Activated T-helper 2 cell treated with anti-CD3 and anti-CD28 coated beads, Interferon-gamma antibody, Interleukin-2, Interleukin-4, amounts not matched to agents 10 μg/mL and 5 μg/mL and 100 μg/mL, durations not matched to agents 14 hours and 24 hours and 36 hours (primary cell): ENCODE results near the gene BRD8. TPM values are rescaled to one million over a fixed set of nuclear protein-coding genes. Genes with fewer than 3 reads are reported as not detected.
A peak's percentile ranks its signal among the peaks of the same experiment; 100 is the strongest.
"Not testable (repeated sequence)": the region's sequence is repeated elsewhere in the genome, so short reads cannot be mapped to it uniquely, and the experiment has no call there.

ENCODE experiments used
- DNase-seq: peaks from one replicate; pipeline ENCODE4 v3.0.0; 2021; ENCODE audit warnings: low spot score
- H3K27ac Mint-ChIP-seq: one replicate; pipeline ENCODE4 v1.8.0; 2021; ENCODE audit warnings: mixed read lengths
- H3K27me3 Mint-ChIP-seq: one replicate; pipeline ENCODE4 v1.8.0; 2021; ENCODE audit warnings: low read depth, mixed read lengths
- H3K36me3 Mint-ChIP-seq: one replicate; pipeline ENCODE4 v1.8.0; 2021; ENCODE audit warnings: low read depth, mixed read lengths
- H3K4me1 Mint-ChIP-seq: one replicate; pipeline ENCODE4 v1.8.0; 2021; ENCODE audit warnings: low read depth, mixed read lengths
- H3K4me3 Mint-ChIP-seq: one replicate; pipeline ENCODE4 v1.8.0; 2021; ENCODE audit warnings: low read depth, mild to moderate bottlenecking, moderate library complexity, mixed read lengths
- H3K9me3 Mint-ChIP-seq: one replicate; pipeline ENCODE4 v1.8.0; 2021; ENCODE audit warnings: mixed read lengths
- intact Hi-C: fragments of 100-400 bp; cut with micrococcal nuclease; formaldehyde crosslinking; loops from one replicate; pipeline ENCODE4 v1.15.1; 2023
- total RNA-seq: library from RNA; stranded (reverse); gene quantifications from 2 replicates; pipeline ENCODE4 v1.2.3, GENCODE V29; 2022

Gene BRD8
- 45.4 and 48.4 TPM in 2 replicates for total RNA-seq

GRCh38 chr5:138178516-138179276 is at the start of gene BRD8, which contains the start of gene KIF20A:
BRD8 (minus strand) TSS chr5:138178630; CDS start chr5:138178614, 16 bp downstream.
KIF20A (plus strand) TSS chr5:138179112; CDS start chr5:138179681, 569 bp downstream.
- H3K4me3 Mint-ChIP-seq: no peak within 1 kb of the TSS
- peak within 1 kb of the TSS; percentile 17 for H3K27ac Mint-ChIP-seq
- H3K4me1 Mint-ChIP-seq: peaks cover 14% of the 10 kb centered on the region
- peak; percentile 89 for DNase-seq
- H3K27me3 Mint-ChIP-seq: no peaks in the 10 kb centered on the region
- H3K36me3 Mint-ChIP-seq: peaks cover 39% of the 10 kb centered on the region
- no peaks in the 10 kb centered on the region for H3K9me3 Mint-ChIP-seq
- intact Hi-C loops: loop anchor here (1.0 to 10.0 kb wide), 8 partner anchors 35 to 1384 kb away; partner anchors contain the start of genes CDC23, CDC25C, ETF1 and FAM13B

GRCh38 chr5:138226910-138227309 is 48.5 kb upstream of the BRD8 start:
- DNase-seq: no peak
- H3K36me3 Mint-ChIP-seq: no peaks in the 10 kb centered on the region
- H3K27me3 Mint-ChIP-seq: peaks cover 30% of the 10 kb centered on the region
- H3K27ac Mint-ChIP-seq: no peak overlapping the region
- H3K9me3 Mint-ChIP-seq: no peaks in the 10 kb centered on the region
- intact Hi-C loops: no loop called here
- H3K4me3 Mint-ChIP-seq: no peak overlapping the region
- peaks cover 4% of the 10 kb centered on the region for H3K4me1 Mint-ChIP-seq

- Mint-ChIP-seq H3K27ac (no peak overlapping the region), H3K36me3 (no peaks in the 10 kb centered on the region), H3K4me1 (peaks cover 4% of the 10 kb centered on the region), H3K9me3 (no peaks in the 10 kb centered on the region), H3K27me3 (peaks cover 24% of the 10 kb centered on the region), H3K4me3 (no peak overlapping the region)
- no peak for DNase-seq
- intact Hi-C loops: no loop called here
Measured at GRCh38 chr5:138224712-138225111, 46.3 kb upstream of the BRD8 start.

GRCh38 chr5:138223532-138223931 is 45.1 kb upstream of the BRD8 start:
- Mint-ChIP-seq H3K4me3 (no peak overlapping the region), H3K27me3 (peaks cover 19% of the 10 kb centered on the region), H3K27ac (no peak overlapping the region), H3K4me1 (peaks cover 4% of the 10 kb centered on the region), H3K36me3 (no peaks in the 10 kb centered on the region), H3K9me3 (no peaks in the 10 kb centered on the region)
- intact Hi-C loops: no loop called here
- DNase-seq: no peak

GRCh38 chr5:138216799-138217198 is 38.4 kb upstream of the BRD8 start:
- no peaks in the 10 kb centered on the region for H3K9me3 Mint-ChIP-seq
- peaks cover 2% of the 10 kb centered on the region for H3K27me3 Mint-ChIP-seq
- peaks cover 5% of the 10 kb centered on the region for H3K36me3 Mint-ChIP-seq
- no peak overlapping the region for H3K27ac Mint-ChIP-seq
- intact Hi-C loops: no loop called here
- H3K4me3 Mint-ChIP-seq: no peak overlapping the region
- no peak for DNase-seq
- H3K4me1 Mint-ChIP-seq: peaks cover 5% of the 10 kb centered on the region

- Mint-ChIP-seq H3K36me3 (peaks cover 11% of the 10 kb centered on the region), H3K27me3 (no peaks in the 10 kb centered on the region), H3K9me3 (no peaks in the 10 kb centered on the region), H3K27ac (peak within 1 kb of the TSS; percentile 94), H3K4me3 (peak within 1 kb of the TSS; percentile 97), H3K4me1 (peaks cover 11% of the 10 kb centered on the region)
- DNase-seq: peak; percentile 90
- intact Hi-C loops: loop anchor here (1.0 kb wide), 2 partner anchors 35 to 125 kb away; partner anchors contain the start of genes BRD8 and FAM53C
Measured at GRCh38 chr5:138213161-138214029, 35.0 kb upstream of the BRD8 start, which contains the start of gene CDC23. CDC23 (minus strand) TSS chr5:138213323; CDS start chr5:138213312, 11 bp downstream.

GRCh38 chr5:138212828-138213160 is 34.4 kb upstream of the BRD8 start:
- intact Hi-C loops: loop anchor here (1.0 kb wide), 2 partner anchors 34 to 126 kb away; partner anchors contain the start of genes BRD8 and FAM53C
- peaks cover 15% of the 10 kb centered on the region for H3K36me3 Mint-ChIP-seq
- peaks cover 11% of the 10 kb centered on the region for H3K4me1 Mint-ChIP-seq
- no peak for DNase-seq
- no peaks in the 10 kb centered on the region for H3K9me3 Mint-ChIP-seq
- H3K4me3 Mint-ChIP-seq: peak overlapping the region; percentile 97
- H3K27ac Mint-ChIP-seq: peak overlapping the region; percentile 94
- H3K27me3 Mint-ChIP-seq: no peaks in the 10 kb centered on the region

GRCh38 chr5:138210985-138211384 is 32.6 kb upstream of the BRD8 start:
- intact Hi-C loops: no loop called here
- Mint-ChIP-seq H3K4me3 (peak overlapping the region; percentile 67), H3K36me3 (peaks cover 15% of the 10 kb centered on the region), H3K4me1 (peaks cover 11% of the 10 kb centered on the region), H3K27me3 (no peaks in the 10 kb centered on the region), H3K9me3 (no peaks in the 10 kb centered on the region), H3K27ac (no peak overlapping the region)
- no peak for DNase-seq

GRCh38 chr5:138193859-138194258 is 15.4 kb upstream of the BRD8 start:
- H3K27ac Mint-ChIP-seq, H3K27me3 Mint-ChIP-seq, H3K4me1 Mint-ChIP-seq, H3K9me3 Mint-ChIP-seq, H3K4me3 Mint-ChIP-seq, DNase-seq, intact Hi-C loops: not testable (repeated sequence)
- H3K36me3 Mint-ChIP-seq: peaks cover 43% of the 10 kb centered on the region

- DNase-seq: no peak
- Mint-ChIP-seq H3K27ac (no peak overlapping the region), H3K27me3 (no peaks in the 10 kb centered on the region), H3K36me3 (peaks cover 48% of the 10 kb centered on the region), H3K4me3 (no peak overlapping the region), H3K4me1 (no peaks in the 10 kb centered on the region), H3K9me3 (no peaks in the 10 kb centered on the region)
- intact Hi-C loops: no loop called here
Measured at GRCh38 chr5:138192826-138193225, 14.4 kb upstream of the BRD8 start.

GRCh38 chr5:138188626-138189025 is 10.2 kb upstream of the BRD8 start:
- intact Hi-C loops: no loop called here
- no peak for DNase-seq
- Mint-ChIP-seq H3K4me1 (no peaks in the 10 kb centered on the region), H3K4me3 (no peak overlapping the region), H3K9me3 (no peaks in the 10 kb centered on the region), H3K27me3 (no peaks in the 10 kb centered on the region), H3K36me3 (peaks cover 69% of the 10 kb centered on the region), H3K27ac (no peak overlapping the region)

- H3K36me3 Mint-ChIP-seq: peaks cover 84% of the 10 kb centered on the region
- no peak overlapping the region for H3K4me3 Mint-ChIP-seq
- H3K4me1 Mint-ChIP-seq: peaks cover 3% of the 10 kb centered on the region
- H3K27me3 Mint-ChIP-seq: no peaks in the 10 kb centered on the region
- intact Hi-C loops: no loop called here
- no peak for DNase-seq
- no peak overlapping the region for H3K27ac Mint-ChIP-seq
- no peaks in the 10 kb centered on the region for H3K9me3 Mint-ChIP-seq
Measured at GRCh38 chr5:138186002-138186447, 7.6 kb upstream of the BRD8 start.
